Activated naive CD4-positive, alpha-beta T cell treated with anti-CD3 and anti-CD28 coated beads for 36 hours (primary cell): Measurements from ENCODE around the gene FAM181A. TPM values are rescaled to one million over a fixed set of nuclear protein-coding genes. Genes with fewer than 3 reads are reported as not detected.

Experiments used
- CTCF ChIA-PET: fragments of 350-600 bp; sonication (Branson Sonifier 250); formaldehyde crosslinking; loops from one replicate; lab custom pipeline; 2021; ENCODE audit warnings: antibody characterized with exemption; lab: Charles Lee
- DNase-seq: peaks from one replicate; pipeline ENCODE4 v3.0.0-alpha.2; 2020
- H3K27ac Mint-ChIP-seq: one replicate; pipeline ENCODE4 v1.8.0; 2021; ENCODE audit warnings: mild to moderate bottlenecking, mixed read lengths
- H3K27me3 Mint-ChIP-seq: one replicate; pipeline ENCODE4 v1.8.0; 2021; ENCODE audit warnings: low read depth, mixed read lengths
- H3K36me3 Mint-ChIP-seq: one replicate; pipeline ENCODE4 v1.8.0; 2021; ENCODE audit warnings: low read depth, mixed read lengths
- H3K4me1 Mint-ChIP-seq: one replicate; pipeline ENCODE4 v1.8.0; 2021; ENCODE audit warnings: low read depth, mixed read lengths
- H3K4me3 Mint-ChIP-seq: one replicate; pipeline ENCODE4 v1.8.0; 2021; ENCODE audit warnings: mild to moderate bottlenecking, moderate library complexity, mixed read lengths
- H3K9me3 Mint-ChIP-seq: one replicate; pipeline ENCODE4 v1.8.0; 2021; ENCODE audit warnings: mixed read lengths
- intact Hi-C: fragments of 100-400 bp; cut with micrococcal nuclease; formaldehyde crosslinking; loops from one replicate; pipeline ENCODE4 v1.15.1; 2023
- total RNA-seq, 2 experiments: library from RNA; stranded (reverse); gene quantifications; one replicate each; pipeline ENCODE4 v1.2.3, GENCODE V29; 2021

FAM181A gene
- not detected for total RNA-seq

- intact Hi-C loops, result no loop called here
- no peak for DNase-seq
- Mint-ChIP-seq H3K4me3 (no peak within 1 kb of the TSS), H3K4me1 (no peaks in the 10 kb centered on the region), H3K36me3 (no peaks in the 10 kb centered on the region), H3K27ac (no peak within 1 kb of the TSS), H3K27me3 (no peaks in the 10 kb centered on the region), H3K9me3 (no peaks in the 10 kb centered on the region)
- CTCF ChIA-PET, result interaction anchor here (0.6 kb wide), 1 partner anchor 271 kb away, joined by 4 read pairs; no protein-coding TSS in a partner anchor
Measured at GRCh38 chr14:93926873-93927799, at the start of gene FAM181A. Gene FAM181A (plus strand): TSS chr14:93927344. CDS start chr14:93928286, 942 bp downstream.

- H3K9me3 Mint-ChIP-seq, result peaks cover 6% of the 10 kb centered on the region
- no peak for DNase-seq
- CTCF ChIA-PET, result no interaction called here
- intact Hi-C loops, result no loop called here
- H3K36me3 Mint-ChIP-seq, result no peaks in the 10 kb centered on the region
- no peak overlapping the region for H3K4me3 Mint-ChIP-seq
- peaks cover 7% of the 10 kb centered on the region for H3K27me3 Mint-ChIP-seq
- no peaks in the 10 kb centered on the region for H3K4me1 Mint-ChIP-seq
- no peak overlapping the region for H3K27ac Mint-ChIP-seq
Measured at GRCh38 chr14:93878212-93878611, 48.9 kb upstream of the FAM181A start.

- CTCF ChIA-PET, result no interaction called here
- DNase-seq, result no peak
- Mint-ChIP-seq H3K27ac (no peak overlapping the region), H3K27me3 (peaks cover 7% of the 10 kb centered on the region), H3K9me3 (peaks cover 5% of the 10 kb centered on the region), H3K36me3 (no peaks in the 10 kb centered on the region), H3K4me3 (no peak overlapping the region), H3K4me1 (no peaks in the 10 kb centered on the region)
- intact Hi-C loops, result no loop called here
Measured at GRCh38 chr14:93878871-93879270, 48.3 kb upstream of the FAM181A start.

GRCh38 chr14:93879362-93879983, 47.7 kb upstream of the FAM181A start:
- H3K4me3 Mint-ChIP-seq, result no peak overlapping the region
- CTCF ChIA-PET, result interaction anchor here (0.5 kb wide), 1 partner anchor 329 kb away, joined by 3 read pairs; no protein-coding TSS in a partner anchor
- intact Hi-C loops, result no loop called here
- no peaks in the 10 kb centered on the region for H3K36me3 Mint-ChIP-seq
- H3K4me1 Mint-ChIP-seq, result no peaks in the 10 kb centered on the region
- H3K27ac Mint-ChIP-seq, result no peak overlapping the region
- no peak for DNase-seq
- H3K27me3 Mint-ChIP-seq, result peaks cover 8% of the 10 kb centered on the region
- H3K9me3 Mint-ChIP-seq, result no peaks in the 10 kb centered on the region

- Mint-ChIP-seq H3K36me3 (no peaks in the 10 kb centered on the region), H3K4me1 (no peaks in the 10 kb centered on the region), H3K9me3 (peaks cover 2% of the 10 kb centered on the region), H3K27me3 (peaks cover 14% of the 10 kb centered on the region), H3K27ac (no peak overlapping the region), H3K4me3 (no peak overlapping the region)
- CTCF ChIA-PET, result interaction anchor here (0.5 kb wide), 1 partner anchor 330 kb away, joined by 3 read pairs; no protein-coding TSS in a partner anchor
- intact Hi-C loops, result no loop called here
- DNase-seq, result no peak
Measured at GRCh38 chr14:93880021-93880820, 46.9 kb upstream of the FAM181A start.

GRCh38 chr14:93884950-93885349, 42.2 kb upstream of the FAM181A start:
- no peak overlapping the region for H3K27ac Mint-ChIP-seq
- intact Hi-C loops, result no loop called here
- no peaks in the 10 kb centered on the region for H3K4me1 Mint-ChIP-seq
- CTCF ChIA-PET, result no interaction called here
- DNase-seq, result no peak
- no peak overlapping the region for H3K4me3 Mint-ChIP-seq
- no peaks in the 10 kb centered on the region for H3K36me3 Mint-ChIP-seq
- H3K27me3 Mint-ChIP-seq, result peaks cover 18% of the 10 kb centered on the region
- H3K9me3 Mint-ChIP-seq, result peaks cover 2% of the 10 kb centered on the region

GRCh38 chr14:93888995-93889394, 38.1 kb upstream of the FAM181A start:
- intact Hi-C loops, result no loop called here
- Mint-ChIP-seq H3K27ac (no peak overlapping the region), H3K27me3 (peaks cover 30% of the 10 kb centered on the region), H3K4me3 (no peak overlapping the region), H3K9me3 (peaks cover 2% of the 10 kb centered on the region), H3K4me1 (no peaks in the 10 kb centered on the region), H3K36me3 (no peaks in the 10 kb centered on the region)
- no peak for DNase-seq
- CTCF ChIA-PET, result interaction anchor here (0.6 to 1.8 kb wide), 4 partner anchors 9 to 234 kb away, joined by 3 to 8 read pairs (median 4); no protein-coding TSS in a partner anchor

GRCh38 chr14:93889739-93890483, 37.2 kb upstream of the FAM181A start:
- CTCF ChIA-PET, result interaction anchor here (0.6 to 1.8 kb wide), 5 partner anchors 8 to 257 kb away, joined by 3 to 8 read pairs (median 3); no protein-coding TSS in a partner anchor
- peaks cover 25% of the 10 kb centered on the region for H3K27me3 Mint-ChIP-seq
- H3K9me3 Mint-ChIP-seq, result peaks cover 2% of the 10 kb centered on the region
- intact Hi-C loops, result loop anchor here (5.0 kb wide), 1 partner anchor 153 kb away; no protein-coding TSS in a partner anchor
- no peaks in the 10 kb centered on the region for H3K4me1 Mint-ChIP-seq
- no peak overlapping the region for H3K27ac Mint-ChIP-seq
- no peaks in the 10 kb centered on the region for H3K36me3 Mint-ChIP-seq
- no peak for DNase-seq
- H3K4me3 Mint-ChIP-seq, result no peak overlapping the region

- CTCF ChIA-PET, result interaction anchor here (0.7 to 1.2 kb wide), 4 partner anchors 21 to 237 kb away, joined by 3 to 7 read pairs (median 5); no protein-coding TSS in a partner anchor
Measured at GRCh38 chr14:93891756-93892504, 35.2 kb upstream of the FAM181A start.

GRCh38 chr14:93892505-93892839, 34.7 kb upstream of the FAM181A start:
- Mint-ChIP-seq H3K4me3 (no peak overlapping the region), H3K4me1 (no peaks in the 10 kb centered on the region), H3K27ac (no peak overlapping the region), H3K9me3 (no peaks in the 10 kb centered on the region), H3K36me3 (no peaks in the 10 kb centered on the region), H3K27me3 (peaks cover 23% of the 10 kb centered on the region)
- CTCF ChIA-PET, result interaction anchor here (0.7 to 1.3 kb wide), 4 partner anchors 22 to 237 kb away, joined by 3 to 7 read pairs (median 5); no protein-coding TSS in a partner anchor
- intact Hi-C loops, result loop anchor here (5.0 kb wide), 1 partner anchor 155 kb away; no protein-coding TSS in a partner anchor
- no peak for DNase-seq

More at GRCh38 chr14:93891756-93892504, 35.2 kb upstream of the FAM181A start:
- intact Hi-C loops, result loop anchor here (5.0 kb wide), 1 partner anchor 155 kb away; no protein-coding TSS in a partner anchor
- Mint-ChIP-seq H3K27ac (no peak overlapping the region), H3K27me3 (peaks cover 23% of the 10 kb centered on the region), H3K4me3 (no peak overlapping the region), H3K36me3 (no peaks in the 10 kb centered on the region), H3K9me3 (no peaks in the 10 kb centered on the region), H3K4me1 (no peaks in the 10 kb centered on the region)
- no peak for DNase-seq
